GM12878 (cell line): ENCODE data around the gene SMC3.

Experiments used
- ESRRA ChIP-seq: IDR thresholded peaks from 2 replicates; pipeline ENCODE4 v1.6.1; 2012; ENCODE audit warnings: mild to moderate bottlenecking, low read length, improper control_type of control experiment
- IRF3 ChIP-seq: fragments of 450-650 bp; IDR thresholded peaks from 2 replicates; pipeline ENCODE4 v1.6.1; 2014; ENCODE audit warnings: mild to moderate bottlenecking
- MAX ChIP-seq: IDR thresholded peaks from 2 replicates; pipeline ENCODE4 v1.6.1; 2012; ENCODE audit warnings: low read depth, low read length, improper control_type of control experiment
- NBN ChIP-seq: fragments of 450-650 bp; IDR thresholded peaks from 2 replicates; pipeline ENCODE4 v1.6.1; 2016
- POLR2A ChIP-seq: IDR thresholded peaks from 2 replicates; pipeline ENCODE4 v1.6.1; 2011; ENCODE audit warnings: low read depth, mild to moderate bottlenecking, low read length
- RAD51 ChIP-seq: fragments of 450-650 bp; IDR thresholded peaks from 2 replicates; pipeline ENCODE4 v1.6.1; 2016; ENCODE audit warnings: moderate library complexity, mild to moderate bottlenecking, inconsistent platforms
- SRF ChIP-seq, 2 experiments: IDR thresholded peaks; 2 replicates each; pipeline ENCODE4 v1.6.1; 2011; ENCODE audit warnings: low read depth in 2 of 2, low read length in 2 of 2, mild to moderate bottlenecking in 1 of 2, moderate library complexity in 1 of 2

- no peak for TF ChIP-seq SRF (IDR thresholded peaks at IDR 0.05; ENCODE audit: low read depth in 2 of 2, low read length in 2 of 2)
- no peak for TF ChIP-seq NBN
- no peak for TF ChIP-seq ESRRA
- TF ChIP-seq RAD51: no peak
- no peak for TF ChIP-seq POLR2A
- TF ChIP-seq IRF3: no peak
- no peak for TF ChIP-seq MAX
These were observed 42.6 kb upstream of the SMC3 start for GRCh38 chr10:110524859-110525232.
